RWPE2 (cell line): Measurements from ENCODE around the gene FHL5.
"Not testable (repeated sequence)": the region's sequence is repeated elsewhere in the genome, so short reads cannot be mapped to it uniquely, and the experiment has no call there.

ENCODE experiments used
- ATAC-seq: fragments of 200-7000 bp; cut with Tn5 transposase; 3 replicates; pipeline ENCODE4 v1.9.1; 2021; ENCODE audit warnings: low read depth
- DNase-seq: peaks from one replicate; pipeline ENCODE4 v3.0.0-alpha.2; 2020; ENCODE audit warnings: low spot score
- H3K27ac ChIP-seq: fragments of 450-650 bp; 2 replicates; pipeline ENCODE4 v1.5.1; 2017; ENCODE audit warnings: mild to moderate bottlenecking; ENCODE audit not compliant: poor library complexity, severe bottlenecking
- H3K27me3 ChIP-seq: fragments of 250-450 bp; sonication (Bioruptor Pico); 2 replicates; pipeline ENCODE4 v1.5.1; 2021; ENCODE audit warnings: mild to moderate bottlenecking, moderate library complexity; ENCODE audit not compliant: insufficient read depth, poor library complexity, severe bottlenecking
- H3K36me3 ChIP-seq: fragments of 250-450 bp; sonication (Bioruptor Pico); 2 replicates; pipeline ENCODE4 v1.5.1; 2020; ENCODE audit warnings: low read depth, mild to moderate bottlenecking, moderate library complexity
- H3K4me1 ChIP-seq: fragments of 250-450 bp; sonication (Bioruptor Pico); 2 replicates; pipeline ENCODE4 v1.5.1; 2021; ENCODE audit warnings: mild to moderate bottlenecking, moderate library complexity; ENCODE audit not compliant: insufficient read depth, poor library complexity, severe bottlenecking
- H3K4me3 ChIP-seq: fragments of 250-450 bp; sonication (Bioruptor Pico); 2 replicates; pipeline ENCODE4 v1.5.1; 2021; ENCODE audit warnings: mild to moderate bottlenecking, moderate library complexity; ENCODE audit not compliant: severe bottlenecking
- H3K9me3 ChIP-seq: fragments of 250-450 bp; sonication (Bioruptor Pico); 2 replicates; pipeline ENCODE4 v1.5.1; 2021; ENCODE audit warnings: mild to moderate bottlenecking, moderate library complexity; ENCODE audit not compliant: severe bottlenecking
- TF ChIP-seq, protein P1 (sequence below): fragments of 450-650 bp; IDR thresholded peaks from one replicate; pipeline ENCODE4 v1.5.1; 2017; ENCODE audit warnings: mild to moderate bottlenecking, moderate library complexity; ENCODE audit not compliant: poor library complexity, severe bottlenecking

Gene FHL5

DNA sequence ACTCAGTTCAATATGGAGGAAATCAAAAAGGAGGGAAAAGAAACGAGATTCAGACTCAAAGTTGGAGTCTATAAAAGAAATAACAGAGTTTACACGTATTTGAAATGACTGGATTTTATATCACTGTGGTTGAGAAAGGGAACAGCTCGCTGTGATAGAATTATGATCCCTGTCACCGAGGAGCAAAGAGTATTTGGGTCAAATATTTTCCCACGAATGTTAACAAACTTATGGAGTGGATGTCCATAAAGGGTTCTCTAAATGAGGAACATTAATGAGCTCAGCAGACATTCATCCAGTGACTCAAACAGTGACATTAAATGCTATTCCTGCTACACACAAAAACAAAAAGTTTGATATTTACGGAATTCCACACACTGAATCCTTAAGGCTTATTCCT is 57.9 kb downstream of the FHL5 start:
- H3K4me3 ChIP-seq, result no peak overlapping the region
- ATAC-seq (no peak), DNase-seq (no peak)
- peaks cover 11% of the 10 kb centered on the region for H3K27me3 ChIP-seq
- H3K9me3 ChIP-seq, result no peaks in the 10 kb centered on the region
- H3K36me3 ChIP-seq, result no peaks in the 10 kb centered on the region
- H3K4me1 ChIP-seq, result no peaks in the 10 kb centered on the region
- TF ChIP-seq, protein P1, sequence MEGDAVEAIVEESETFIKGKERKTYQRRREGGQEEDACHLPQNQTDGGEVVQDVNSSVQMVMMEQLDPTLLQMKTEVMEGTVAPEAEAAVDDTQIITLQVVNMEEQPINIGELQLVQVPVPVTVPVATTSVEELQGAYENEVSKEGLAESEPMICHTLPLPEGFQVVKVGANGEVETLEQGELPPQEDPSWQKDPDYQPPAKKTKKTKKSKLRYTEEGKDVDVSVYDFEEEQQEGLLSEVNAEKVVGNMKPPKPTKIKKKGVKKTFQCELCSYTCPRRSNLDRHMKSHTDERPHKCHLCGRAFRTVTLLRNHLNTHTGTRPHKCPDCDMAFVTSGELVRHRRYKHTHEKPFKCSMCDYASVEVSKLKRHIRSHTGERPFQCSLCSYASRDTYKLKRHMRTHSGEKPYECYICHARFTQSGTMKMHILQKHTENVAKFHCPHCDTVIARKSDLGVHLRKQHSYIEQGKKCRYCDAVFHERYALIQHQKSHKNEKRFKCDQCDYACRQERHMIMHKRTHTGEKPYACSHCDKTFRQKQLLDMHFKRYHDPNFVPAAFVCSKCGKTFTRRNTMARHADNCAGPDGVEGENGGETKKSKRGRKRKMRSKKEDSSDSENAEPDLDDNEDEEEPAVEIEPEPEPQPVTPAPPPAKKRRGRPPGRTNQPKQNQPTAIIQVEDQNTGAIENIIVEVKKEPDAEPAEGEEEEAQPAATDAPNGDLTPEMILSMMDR, result no peak
- no peak overlapping the region for H3K27ac ChIP-seq

DNA sequence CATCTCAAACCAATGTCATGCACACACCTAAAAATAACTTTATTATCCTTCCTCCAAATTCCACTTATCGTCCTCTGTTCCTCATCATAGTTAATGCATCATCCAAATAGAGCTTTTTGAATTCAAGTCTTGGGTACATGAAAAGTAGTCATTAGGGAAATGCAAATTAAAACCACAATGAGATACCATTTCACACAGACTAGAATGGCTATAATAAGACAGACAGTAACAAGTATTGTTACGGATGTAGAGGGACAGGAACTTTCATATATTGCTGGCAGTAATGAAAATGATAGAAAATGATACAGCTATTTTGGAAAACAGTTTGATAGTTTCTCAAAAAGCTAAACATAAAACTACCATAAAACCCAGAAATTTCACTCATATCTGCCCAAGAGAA is 59.1 kb downstream of the FHL5 start:
- H3K27me3 ChIP-seq, result peaks cover 11% of the 10 kb centered on the region
- DNase-seq (no peak), ATAC-seq (no peak)
- no peak overlapping the region for H3K27ac ChIP-seq
- no peaks in the 10 kb centered on the region for H3K9me3 ChIP-seq
- H3K36me3 ChIP-seq, result no peaks in the 10 kb centered on the region
- TF ChIP-seq, protein P1, result no peak
- H3K4me3 ChIP-seq, result no peak overlapping the region
- no peaks in the 10 kb centered on the region for H3K4me1 ChIP-seq

DNA sequence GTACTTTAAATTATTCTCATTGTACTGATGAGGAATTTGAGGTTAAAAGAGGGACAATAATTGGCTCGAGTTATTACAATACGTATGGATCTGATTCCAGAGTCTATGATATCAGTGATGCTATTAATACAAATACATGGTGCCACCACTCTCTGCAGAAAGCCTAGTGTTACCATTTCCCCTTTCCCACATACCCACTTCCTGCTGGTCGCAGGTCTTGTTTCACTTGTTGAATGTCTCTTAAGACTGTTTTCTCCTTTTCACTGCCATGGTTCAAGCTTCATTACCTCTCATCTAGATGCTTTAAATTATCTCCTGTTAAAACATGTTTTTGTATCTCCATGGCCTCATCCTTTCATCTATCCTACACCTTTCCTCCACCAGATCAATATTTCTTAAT is 62.0 kb downstream of the FHL5 start:
- H3K4me3 ChIP-seq, result no peak overlapping the region
- TF ChIP-seq, protein P1, result no peak
- H3K4me1 ChIP-seq, result no peaks in the 10 kb centered on the region
- ATAC-seq (no peak), DNase-seq (no peak)
- no peaks in the 10 kb centered on the region for H3K9me3 ChIP-seq
- no peak overlapping the region for H3K27ac ChIP-seq
- H3K36me3 ChIP-seq, result no peaks in the 10 kb centered on the region
- peaks cover 13% of the 10 kb centered on the region for H3K27me3 ChIP-seq

DNA sequence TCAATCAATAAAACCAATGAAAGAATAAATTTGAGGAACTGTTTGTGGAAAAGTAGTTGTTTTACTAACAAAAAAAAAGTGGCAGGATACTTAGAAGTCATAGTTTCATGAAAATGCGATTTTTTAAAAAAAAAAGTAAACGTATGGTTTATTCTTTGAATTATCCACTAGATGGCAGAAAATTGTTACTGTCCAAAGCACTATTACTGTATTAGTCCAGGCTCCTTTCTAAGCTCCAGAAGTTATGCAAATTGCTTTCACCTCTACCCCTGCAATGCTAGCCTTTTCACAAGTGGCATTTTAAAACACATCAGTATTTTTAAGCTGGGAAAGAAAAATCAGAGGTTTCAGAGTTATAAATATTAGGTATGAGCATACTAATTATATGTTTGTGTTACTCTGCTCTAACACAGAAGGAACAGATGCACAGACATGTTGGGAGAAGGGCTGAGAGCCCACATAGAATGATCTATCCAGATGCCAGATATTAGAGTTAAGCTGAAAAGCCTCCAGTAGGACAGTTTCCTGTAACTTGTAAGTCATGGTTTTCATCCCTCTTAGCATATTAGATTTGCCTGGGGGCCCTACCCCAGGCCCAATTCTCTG is 63.9 kb downstream of the FHL5 start:
- Histone ChIP-seq H3K36me3 (no peaks in the 10 kb centered on the region), H3K4me3 (no peak overlapping the region), H3K4me1 (no peaks in the 10 kb centered on the region), H3K27me3 (peaks cover 9% of the 10 kb centered on the region), H3K27ac (no peak overlapping the region), H3K9me3 (no peaks in the 10 kb centered on the region)
- ATAC-seq (peak; percentile 61; the same call in 1 of the 3 replicates), DNase-seq (no peak)
- TF ChIP-seq, protein P1, result peak; percentile 66

DNA sequence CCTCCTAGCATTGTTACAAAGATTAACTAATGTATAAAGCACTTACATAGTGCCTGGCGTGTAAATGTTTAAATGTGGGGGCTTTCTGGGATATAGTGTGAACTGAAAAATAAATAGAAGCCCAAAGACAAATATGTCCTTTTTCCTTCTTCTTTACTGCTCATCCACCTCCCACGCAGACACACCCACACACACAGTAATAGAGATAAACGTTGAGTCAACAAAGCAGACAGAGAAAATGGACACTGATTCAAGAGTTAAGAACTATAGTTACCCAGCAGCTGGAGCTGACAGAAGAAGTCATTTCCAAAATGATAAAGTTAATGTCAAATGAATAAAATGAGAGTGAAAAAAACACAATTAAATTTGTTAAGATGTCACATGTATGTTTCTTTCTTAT is 68.3 kb downstream of the FHL5 start:
- Histone ChIP-seq H3K4me1 (no peaks in the 10 kb centered on the region), H3K36me3 (no peaks in the 10 kb centered on the region), H3K27me3 (peaks cover 2% of the 10 kb centered on the region), H3K4me3 (no peak overlapping the region), H3K27ac (no peak overlapping the region), H3K9me3 (no peaks in the 10 kb centered on the region)
- no peak for ATAC-seq
- TF ChIP-seq, protein P1, result no peak
- no peak for DNase-seq

DNA sequence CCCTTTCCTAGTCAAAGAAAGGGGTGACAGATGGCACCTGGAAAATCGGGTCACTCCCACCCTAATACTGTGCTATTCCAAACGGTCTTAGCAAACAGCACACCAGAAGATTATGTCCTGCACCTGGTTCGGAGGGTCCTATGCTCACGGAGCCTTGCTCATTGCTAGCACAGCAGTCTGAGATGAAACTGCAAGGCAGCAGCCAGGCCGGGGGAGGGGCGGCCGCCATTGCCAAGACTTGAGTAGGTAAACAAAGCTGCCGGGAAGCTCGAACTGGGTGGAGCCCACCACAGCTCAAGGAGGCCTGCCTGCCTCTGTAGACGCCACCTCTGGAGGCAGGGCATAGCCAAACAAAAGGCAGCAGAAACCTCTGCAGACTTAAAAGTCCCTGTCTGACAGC is 75.1 kb downstream of the FHL5 start:
- not testable (repeated sequence) for H3K4me1 ChIP-seq, H3K36me3 ChIP-seq, ATAC-seq, H3K27me3 ChIP-seq, H3K4me3 ChIP-seq, DNase-seq, H3K27ac ChIP-seq, H3K9me3 ChIP-seq
